Panc1 (cell line): ENCODE data around the gene FGFRL1.

Experiments
- CTCF ChIP-seq: fragments of 450-650 bp; IDR thresholded peaks from 2 replicates; pipeline ENCODE4 v1.5.1; 2017; ENCODE audit warnings: mild to moderate bottlenecking
- POLR2AphosphoS5 ChIP-seq: IDR thresholded peaks from 2 replicates; pipeline ENCODE4 v1.6.1; 2012; ENCODE audit warnings: mild to moderate bottlenecking, low read depth, low read length, moderate library complexity
- TF ChIP-seq, protein P1 (sequence below), 2 experiments: IDR thresholded peaks; 2 replicates each; pipeline ENCODE4 v1.6.1; 2011 to 2012; ENCODE audit warnings: low read depth in 2 of 2, control low read depth in 1 of 2, low read length in 1 of 2, mild to moderate bottlenecking in 1 of 2, moderate library complexity in 1 of 2; ENCODE audit not compliant: insufficient read depth in 1 of 2

GRCh38 chr4:1072830-1073446, 61.5 kb downstream of the FGFRL1 start:
- TF ChIP-seq, protein P1, sequence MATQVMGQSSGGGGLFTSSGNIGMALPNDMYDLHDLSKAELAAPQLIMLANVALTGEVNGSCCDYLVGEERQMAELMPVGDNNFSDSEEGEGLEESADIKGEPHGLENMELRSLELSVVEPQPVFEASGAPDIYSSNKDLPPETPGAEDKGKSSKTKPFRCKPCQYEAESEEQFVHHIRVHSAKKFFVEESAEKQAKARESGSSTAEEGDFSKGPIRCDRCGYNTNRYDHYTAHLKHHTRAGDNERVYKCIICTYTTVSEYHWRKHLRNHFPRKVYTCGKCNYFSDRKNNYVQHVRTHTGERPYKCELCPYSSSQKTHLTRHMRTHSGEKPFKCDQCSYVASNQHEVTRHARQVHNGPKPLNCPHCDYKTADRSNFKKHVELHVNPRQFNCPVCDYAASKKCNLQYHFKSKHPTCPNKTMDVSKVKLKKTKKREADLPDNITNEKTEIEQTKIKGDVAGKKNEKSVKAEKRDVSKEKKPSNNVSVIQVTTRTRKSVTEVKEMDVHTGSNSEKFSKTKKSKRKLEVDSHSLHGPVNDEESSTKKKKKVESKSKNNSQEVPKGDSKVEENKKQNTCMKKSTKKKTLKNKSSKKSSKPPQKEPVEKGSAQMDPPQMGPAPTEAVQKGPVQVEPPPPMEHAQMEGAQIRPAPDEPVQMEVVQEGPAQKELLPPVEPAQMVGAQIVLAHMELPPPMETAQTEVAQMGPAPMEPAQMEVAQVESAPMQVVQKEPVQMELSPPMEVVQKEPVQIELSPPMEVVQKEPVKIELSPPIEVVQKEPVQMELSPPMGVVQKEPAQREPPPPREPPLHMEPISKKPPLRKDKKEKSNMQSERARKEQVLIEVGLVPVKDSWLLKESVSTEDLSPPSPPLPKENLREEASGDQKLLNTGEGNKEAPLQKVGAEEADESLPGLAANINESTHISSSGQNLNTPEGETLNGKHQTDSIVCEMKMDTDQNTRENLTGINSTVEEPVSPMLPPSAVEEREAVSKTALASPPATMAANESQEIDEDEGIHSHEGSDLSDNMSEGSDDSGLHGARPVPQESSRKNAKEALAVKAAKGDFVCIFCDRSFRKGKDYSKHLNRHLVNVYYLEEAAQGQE (IDR thresholded peaks at IDR 0.05; ENCODE audit: insufficient read depth in 1 of 2, low read depth in 2 of 2, low read length in 1 of 2), result no peak
- peak; percentile 74 for TF ChIP-seq CTCF
- TF ChIP-seq POLR2AphosphoS5, result no peak
